Tongue (tissue), 2 donors: Measurements from ENCODE around the gene TMEM100. TPM values are rescaled to one million over a fixed set of nuclear protein-coding genes. Genes with fewer than 3 reads are reported as not detected.
A peak's percentile ranks its signal among the peaks of the same experiment; 100 is the strongest.

Source experiments
- DNase-seq: peaks from one replicate; pipeline ENCODE4 v3.0.0-alpha.2; 2015
- total RNA-seq: library from RNA; depleted of rRNA; stranded (reverse); fragments of >200 nt; gene quantifications from one replicate; pipeline ENCODE4 v1.2.3, GENCODE V29; 2014

TMEM100 gene, protein sequence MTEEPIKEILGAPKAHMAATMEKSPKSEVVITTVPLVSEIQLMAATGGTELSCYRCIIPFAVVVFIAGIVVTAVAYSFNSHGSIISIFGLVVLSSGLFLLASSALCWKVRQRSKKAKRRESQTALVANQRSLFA
- total RNA-seq = 21.5 TPM

DNA sequence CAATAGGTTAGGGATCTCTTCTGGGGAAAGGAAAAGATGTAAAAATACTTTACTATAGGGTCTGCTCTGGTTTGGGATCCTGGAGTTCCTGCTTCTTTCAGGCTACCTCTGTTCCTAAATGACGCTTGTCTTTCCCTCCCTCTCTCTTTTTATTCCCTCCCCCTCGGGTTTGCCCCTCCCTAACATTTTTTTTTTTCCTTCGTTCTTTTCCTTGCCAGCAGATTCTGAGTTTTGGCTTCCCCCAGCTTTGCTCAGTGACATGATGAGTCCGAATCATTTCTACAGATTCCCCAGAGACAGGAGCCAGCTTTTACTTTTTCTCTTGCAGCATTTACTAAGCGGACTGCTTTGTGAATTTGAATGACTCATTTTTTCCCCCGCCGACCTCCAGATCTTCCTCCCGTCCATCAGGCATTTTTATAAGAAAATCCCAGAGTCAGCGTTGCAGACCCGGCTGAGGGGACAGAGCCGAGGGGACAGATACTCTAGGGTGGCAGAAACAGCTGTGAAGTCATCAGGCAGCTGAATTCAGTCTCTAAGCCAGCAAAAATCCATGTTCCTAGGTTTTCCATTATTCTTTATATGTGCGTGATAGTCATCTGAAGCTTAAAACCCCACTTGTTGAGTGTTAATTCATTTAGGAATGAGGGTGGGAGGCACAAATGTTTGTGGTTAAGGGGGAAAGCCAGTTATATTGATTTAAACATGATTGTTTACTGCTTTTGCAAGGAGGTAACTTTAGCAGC is at the start of gene TMEM100:
TSS of gene TMEM100 (minus strand) at position 123 of the 746 bp plus-strand sequence. CDS start 1,794 bp downstream, outside the sequence.
- peak; percentile 83 for DNase-seq

DNA sequence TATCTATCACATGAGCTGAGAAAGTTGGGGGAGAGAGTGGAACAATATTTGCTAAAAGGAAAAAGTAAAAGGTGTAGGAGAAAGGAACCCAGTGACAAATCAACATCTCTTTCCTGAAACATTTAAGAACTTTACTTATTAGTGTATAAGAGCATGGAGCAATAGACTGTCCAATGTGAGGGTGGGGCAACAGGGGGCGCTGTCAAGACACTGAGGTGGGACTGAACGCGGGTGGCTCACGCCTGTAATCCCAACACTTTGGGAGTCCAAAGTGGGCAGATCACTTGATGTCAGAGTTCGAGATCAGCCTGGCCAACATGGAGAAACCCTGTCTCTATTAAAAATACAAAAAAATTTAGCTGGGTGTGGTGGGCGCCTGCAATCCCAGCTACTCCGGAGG is 49.4 kb upstream of the TMEM100 start:
- no peak for DNase-seq

DNA sequence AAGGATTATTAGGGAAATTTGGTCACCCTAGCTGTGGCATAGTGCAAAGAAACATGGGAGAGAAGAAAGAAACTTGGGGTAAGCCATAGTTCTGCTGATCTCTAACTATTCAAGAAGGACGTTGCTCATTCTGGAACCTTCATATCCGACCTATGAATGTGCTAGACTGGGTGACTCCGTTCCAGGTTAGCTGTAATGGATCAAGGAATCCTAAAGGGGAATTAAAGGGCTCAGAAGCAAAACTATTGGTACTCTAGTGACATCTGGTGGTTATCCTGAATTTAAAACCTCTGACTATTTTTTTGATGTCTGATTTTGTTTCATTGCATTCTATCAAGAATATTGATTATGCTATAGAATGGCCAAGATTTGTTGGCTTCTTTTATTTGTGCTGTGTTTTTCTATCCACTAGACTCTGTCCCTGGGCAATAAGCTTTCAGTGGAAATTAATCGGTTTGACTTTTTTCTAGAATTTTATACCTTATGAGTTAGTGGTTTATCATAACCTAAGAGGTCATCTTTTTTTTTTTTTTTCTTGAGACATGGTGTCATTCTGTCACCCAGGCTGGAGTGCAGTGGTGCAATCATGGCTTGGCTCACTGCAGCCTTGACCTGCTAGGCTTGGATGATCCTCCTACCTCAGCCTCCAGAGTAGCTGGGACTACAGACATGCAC is 47.7 kb upstream of the TMEM100 start:
- DNase-seq = peak; percentile 66

GRCh38 chr17:55769625-55770000 is 46.9 kb upstream of the TMEM100 start:
- DNase-seq = no peak

- DNase-seq = peak; percentile 31
Observed at GRCh38 chr17:55768936-55769624, 46.4 kb upstream of the TMEM100 start.

GRCh38 chr17:55765472-55765871 is 42.8 kb upstream of the TMEM100 start:
- DNase-seq = no peak

- DNase-seq = no peak
Observed at GRCh38 chr17:55764610-55765009, 41.9 kb upstream of the TMEM100 start.

- no peak for DNase-seq
Observed at GRCh38 chr17:55763856-55764255, 41.2 kb upstream of the TMEM100 start.

GRCh38 chr17:55762086-55762858 is 39.6 kb upstream of the TMEM100 start:
- DNase-seq = no peak

GRCh38 chr17:55760643-55761355 is 38.1 kb upstream of the TMEM100 start:
- no peak for DNase-seq

DNA sequence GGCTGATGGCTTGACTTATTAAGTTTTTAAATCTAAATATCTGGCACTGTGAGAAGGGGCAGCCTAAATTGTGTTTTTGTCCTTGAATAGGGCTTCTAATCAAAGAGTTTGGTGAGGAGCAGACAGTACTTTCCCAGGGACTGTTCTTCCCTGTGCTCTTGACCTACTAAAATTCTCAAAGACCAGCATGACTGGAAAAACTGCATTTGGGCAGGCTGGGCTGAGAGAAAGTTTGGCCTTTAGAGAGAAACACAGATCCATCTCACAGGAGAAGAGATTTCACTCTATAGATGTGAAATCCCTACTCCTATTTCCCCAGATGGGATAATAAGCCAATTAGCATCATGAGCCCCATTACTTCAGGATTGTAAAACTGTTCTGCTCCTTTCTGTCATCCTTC is 35.5 kb upstream of the TMEM100 start:
- no peak for DNase-seq

- DNase-seq = no peak
Observed at GRCh38 chr17:55757659-55758058, 35.0 kb upstream of the TMEM100 start.

- DNase-seq = no peak
Observed at GRCh38 chr17:55756689-55757088, 34.0 kb upstream of the TMEM100 start.

GRCh38 chr17:55751720-55752250 is 29.1 kb upstream of the TMEM100 start:
- no peak for DNase-seq

GRCh38 chr17:55750750-55751657 is 28.3 kb upstream of the TMEM100 start, which contains the start of gene PCTP:
Gene PCTP (plus strand): TSS chr17:55751051. CDS start chr17:55751104, 53 bp downstream.
- DNase-seq = peak; percentile 96

DNA sequence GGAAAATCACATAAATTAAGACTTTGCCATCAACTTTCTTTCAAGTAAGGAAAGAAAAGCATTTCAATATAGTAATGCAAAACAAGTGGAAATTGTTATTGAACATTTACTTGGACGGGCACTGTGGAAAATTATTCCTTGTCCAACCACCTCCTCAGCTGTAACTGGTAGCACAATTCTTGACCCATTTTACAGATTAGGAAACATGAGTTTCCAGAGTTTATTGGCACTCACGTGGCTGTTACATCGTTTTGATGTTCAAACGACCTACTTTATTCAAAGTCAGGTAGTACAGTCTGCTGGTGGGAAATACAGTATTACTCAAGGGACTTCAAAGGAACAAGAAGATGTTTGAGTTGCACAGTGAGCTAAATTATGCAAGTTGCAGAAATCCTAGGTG is 27.3 kb upstream of the TMEM100 start:
- DNase-seq = no peak

GRCh38 chr17:55748841-55749240 is 26.2 kb upstream of the TMEM100 start:
- no peak for DNase-seq

DNA sequence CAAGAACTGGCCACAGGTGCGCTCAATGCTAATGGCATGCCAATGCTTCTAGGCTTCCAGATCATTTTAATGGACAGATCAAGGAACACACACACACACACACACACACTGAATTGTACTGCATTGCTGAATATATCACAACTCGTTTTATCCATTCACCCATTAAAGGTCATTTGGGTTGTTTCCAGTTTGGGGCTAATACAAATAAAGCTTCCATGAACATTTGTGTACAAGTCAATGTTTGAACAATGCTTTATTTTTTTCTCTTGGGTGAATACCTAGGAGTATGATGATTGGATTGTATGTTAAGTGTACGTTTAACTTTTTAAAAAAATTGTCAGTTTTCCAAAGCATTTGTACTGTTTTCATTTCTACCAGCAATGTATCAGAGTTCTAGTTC is 24.5 kb upstream of the TMEM100 start:
- DNase-seq = no peak

- no peak for DNase-seq
Observed at GRCh38 chr17:55746466-55746865, 23.8 kb upstream of the TMEM100 start.

DNA sequence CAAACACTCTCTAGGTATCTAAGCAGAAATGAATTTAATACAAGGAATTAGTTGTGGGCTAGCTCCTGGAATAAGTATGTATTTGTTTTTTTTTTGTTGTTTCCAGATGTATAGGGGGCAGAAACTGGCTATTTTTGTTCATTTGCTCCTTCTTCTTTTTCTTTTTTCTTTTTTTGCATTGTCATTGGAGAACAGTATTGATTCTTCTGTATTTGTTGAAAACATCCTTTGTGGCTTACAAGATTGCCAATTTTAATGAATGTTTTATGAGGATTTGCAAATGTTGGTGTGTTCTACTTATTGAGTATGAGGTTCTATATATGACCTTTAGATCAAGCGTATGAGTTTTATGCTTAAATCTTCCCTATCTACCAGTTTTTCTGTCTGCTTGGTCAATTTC is 22.6 kb upstream of the TMEM100 start:
- DNase-seq = no peak
